Common myeloid progenitor, CD34-positive (primary cell): ENCODE results near the gene EXD3.

ENCODE experiments used
- CTCF ChIA-PET: fragments of 350-600 bp; sonication (Branson Sonifier 250); formaldehyde crosslinking; loops from one replicate; lab custom pipeline; 2021; ENCODE audit warnings: antibody characterized with exemption; lab: Charles Lee
- POLR2A ChIA-PET: fragments of 350-600 bp; sonication (Branson Sonifier 250); formaldehyde crosslinking; loops from one replicate; lab custom pipeline; 2021; ENCODE audit warnings: antibody characterized with exemption; lab: Charles Lee
- DNase-seq, 3 donors: peaks; one replicate each; pipeline versions ENCODE4 v3.0.0 to v3.0.0-alpha.2; 2013
- H3K27ac ChIP-seq, 2 experiments: 1 replicate in 1 of 2; 2 replicates in 1 of 2; pipeline ENCODE4 v1.7.0; 2013; ENCODE audit warnings: inconsistent platforms in 2 of 2, low read length in 2 of 2, mild to moderate bottlenecking in 2 of 2, low read depth in 1 of 2, moderate library complexity in 1 of 2; ENCODE audit not compliant: severe bottlenecking in 2 of 2, insufficient read depth in 1 of 2, poor library complexity in 1 of 2
- H3K27me3 ChIP-seq, 5 experiments: replicated peaks in 2 of 5; 1 replicate in 3 of 5; 2 replicates in 2 of 5; pipeline versions ENCODE4 v1.6.1 to v1.7.0; 2013; ENCODE audit warnings: low read length in 4 of 5, mild to moderate bottlenecking in 2 of 5, moderate library complexity in 2 of 5, inconsistent platforms in 1 of 5; ENCODE audit not compliant: insufficient read depth in 5 of 5, control insufficient read depth in 4 of 5
- H3K36me3 ChIP-seq, 4 experiments: 1 replicate in 2 of 4; 2 replicates in 2 of 4; pipeline versions ENCODE4 v1.6.1 to v1.7.0; 2013; ENCODE audit warnings: low read length in 3 of 4, control low read depth in 1 of 4, mild to moderate bottlenecking in 1 of 4; ENCODE audit not compliant: control insufficient read depth in 4 of 4, insufficient read depth in 4 of 4
- H3K4me1 ChIP-seq, 4 experiments: 1 replicate in 3 of 4; 2 replicates in 1 of 4; pipeline versions ENCODE4 v1.6.1 to v1.7.1; 2013; ENCODE audit warnings: low read length in 3 of 4, mild to moderate bottlenecking in 3 of 4, control low read depth in 1 of 4, inconsistent platforms in 1 of 4, moderate library complexity in 1 of 4; ENCODE audit not compliant: control insufficient read depth in 4 of 4, insufficient read depth in 4 of 4; ENCODE audit errors: control extremely low read depth in 1 of 4
- H3K4me3 ChIP-seq, 7 experiments: 1 replicate in 4 of 7; 2 replicates in 3 of 7; pipeline versions ENCODE4 v1.5.1 to v1.7.0; 2013; ENCODE audit warnings: mild to moderate bottlenecking in 7 of 7, low read length in 6 of 7, moderate library complexity in 6 of 7, inconsistent platforms in 2 of 7, low read depth in 2 of 7, control low read depth in 1 of 7; ENCODE audit not compliant: insufficient read depth in 4 of 7, control insufficient read depth in 1 of 7; ENCODE audit errors: extremely low read depth in 1 of 7
- H3K9me3 ChIP-seq, 5 experiments: 1 replicate in 4 of 5; 2 replicates in 1 of 5; pipeline versions ENCODE4 v1.6.1 to v1.7.1; 2013; ENCODE audit warnings: low read length in 4 of 5, mild to moderate bottlenecking in 2 of 5, inconsistent platforms in 1 of 5, low read depth in 1 of 5, moderate library complexity in 1 of 5; ENCODE audit not compliant: control insufficient read depth in 4 of 5, insufficient read depth in 2 of 5; ENCODE audit errors: control extremely low read depth in 1 of 5
- WGBS: methylation state at CpG from one replicate; pipeline ENCODE4 v1.1.5; 2013; ENCODE audit not compliant: insufficient coverage; 5-methylcytosine and 5-hydroxymethylcytosine counted together

Gene EXD3

DNA sequence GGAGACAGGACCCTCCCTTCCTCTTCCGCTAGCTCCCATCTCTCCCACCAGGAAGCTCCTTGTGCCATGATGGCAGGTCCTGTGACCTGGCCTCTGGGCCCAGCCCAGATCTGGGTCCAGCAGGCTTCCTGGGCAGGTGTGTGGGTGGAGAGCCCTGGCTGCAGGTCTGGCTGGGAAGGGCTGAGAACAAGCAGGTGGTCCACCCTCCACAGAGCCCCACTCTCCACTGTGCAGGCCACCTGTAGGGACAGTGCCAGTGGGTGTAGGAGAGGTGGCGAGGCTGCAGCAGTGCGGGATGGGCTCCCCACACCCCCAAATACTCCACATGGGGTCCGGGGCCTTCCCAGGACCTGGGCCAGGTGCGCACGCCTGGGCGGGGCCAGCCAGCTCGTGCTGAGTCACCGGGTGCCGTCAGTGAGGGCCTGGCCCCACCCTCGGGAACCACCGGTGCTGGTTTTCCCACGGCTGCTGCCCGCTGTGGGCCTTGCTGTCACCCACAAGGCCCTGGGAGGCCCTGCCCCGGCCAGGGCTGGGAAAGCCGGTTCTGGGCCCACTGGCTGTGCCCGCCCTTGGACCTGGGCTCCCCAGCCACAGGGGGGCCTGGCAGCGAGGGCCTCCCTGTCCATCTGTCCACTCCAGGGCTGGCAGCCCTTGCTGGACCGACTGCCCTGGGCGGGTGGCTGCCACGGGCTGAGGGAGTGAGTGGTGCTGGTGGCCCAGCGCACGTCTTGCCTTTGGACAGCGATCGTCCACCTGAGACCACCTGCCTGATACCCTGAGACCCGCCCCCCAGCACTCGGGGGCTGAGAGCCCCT lies 111.6 kb downstream of the EXD3 start:
- no peaks in the 10 kb centered on the region for H3K36me3 ChIP-seq
- H3K27ac ChIP-seq = no peak overlapping the region
- no peaks in the 10 kb centered on the region for H3K9me3 ChIP-seq
- H3K4me1 ChIP-seq = peaks cover 0 to 28% (median 22%) of the 10 kb centered on the region in 4 experiments
- 77% methylated on average over 20 of the region's 27 CpGs for WGBS
- H3K27me3 ChIP-seq = peaks cover 0 to 1% (median 0%) of the 10 kb centered on the region in 5 experiments
- ChIA-PET POLR2A (no interaction called here), CTCF (interaction anchor here (2.7 kb wide), 1 partner anchor 8 kb away, joined by 8 read pairs; no protein-coding TSS in a partner anchor)
- no peak overlapping the region for H3K4me3 ChIP-seq
- DNase-seq = no peak

DNA sequence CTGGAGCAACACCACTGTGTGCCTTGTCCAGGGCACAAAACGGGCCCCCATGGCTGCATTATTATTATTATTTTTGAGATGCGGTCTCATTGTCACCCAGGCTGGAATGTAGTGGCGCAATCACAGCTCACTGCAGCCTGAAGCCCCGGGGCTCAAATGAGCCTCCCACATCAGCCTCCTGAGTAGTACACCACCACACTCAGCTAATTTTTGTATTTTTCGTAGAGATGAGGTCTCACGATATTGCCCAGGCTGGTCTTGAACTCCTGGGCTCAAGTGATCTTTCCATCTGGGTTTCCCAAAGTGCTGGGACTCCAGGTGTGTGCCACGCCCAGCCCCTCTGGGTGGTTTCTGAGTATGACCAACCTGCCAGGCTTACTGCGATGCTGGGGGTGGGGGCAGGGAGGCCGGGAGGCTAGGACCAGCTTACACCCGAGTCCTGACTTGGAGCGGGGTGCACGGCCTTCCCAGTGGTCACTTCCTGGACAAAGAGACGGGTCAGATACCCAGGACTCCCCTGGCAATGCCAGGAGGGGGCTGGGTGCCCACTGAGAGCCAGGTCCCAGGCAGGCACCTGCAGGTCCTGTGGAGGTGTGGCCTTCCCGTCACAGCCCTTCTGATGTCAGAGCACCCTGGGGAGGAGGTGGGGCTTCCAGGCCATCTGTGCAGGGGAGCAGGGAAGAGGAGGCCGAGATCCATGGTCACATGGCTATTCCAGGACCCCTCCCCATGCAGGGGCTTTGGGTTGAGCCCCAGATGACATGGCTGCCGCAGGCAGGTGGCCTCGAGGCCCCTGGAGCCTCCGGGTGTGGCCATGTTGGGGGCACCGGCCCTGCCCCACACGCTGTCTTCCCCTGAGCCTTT lies 112.5 kb downstream of the EXD3 start:
- no peak for DNase-seq
- CTCF ChIA-PET = interaction anchor here (0.9 to 1.4 kb wide), 2 partner anchors 14 to 17 kb away, joined by 3 to 5 read pairs; no protein-coding TSS in a partner anchor
- Histone ChIP-seq H3K27me3 (peaks cover 0 to 4% (median 0%) of the 10 kb centered on the region in 5 experiments), H3K9me3 (no peaks in the 10 kb centered on the region), H3K4me1 (peaks cover 0 to 35% (median 25%) of the 10 kb centered on the region in 4 experiments), H3K36me3 (no peaks in the 10 kb centered on the region), H3K4me3 (no peak overlapping the region), H3K27ac (no peak overlapping the region)
- 93% methylated on average over 13 of the region's 20 CpGs for WGBS
- POLR2A ChIA-PET = interaction anchor here (0.9 kb wide), 1 partner anchor 16 kb away, joined by 4 read pairs; no protein-coding TSS in a partner anchor

DNA sequence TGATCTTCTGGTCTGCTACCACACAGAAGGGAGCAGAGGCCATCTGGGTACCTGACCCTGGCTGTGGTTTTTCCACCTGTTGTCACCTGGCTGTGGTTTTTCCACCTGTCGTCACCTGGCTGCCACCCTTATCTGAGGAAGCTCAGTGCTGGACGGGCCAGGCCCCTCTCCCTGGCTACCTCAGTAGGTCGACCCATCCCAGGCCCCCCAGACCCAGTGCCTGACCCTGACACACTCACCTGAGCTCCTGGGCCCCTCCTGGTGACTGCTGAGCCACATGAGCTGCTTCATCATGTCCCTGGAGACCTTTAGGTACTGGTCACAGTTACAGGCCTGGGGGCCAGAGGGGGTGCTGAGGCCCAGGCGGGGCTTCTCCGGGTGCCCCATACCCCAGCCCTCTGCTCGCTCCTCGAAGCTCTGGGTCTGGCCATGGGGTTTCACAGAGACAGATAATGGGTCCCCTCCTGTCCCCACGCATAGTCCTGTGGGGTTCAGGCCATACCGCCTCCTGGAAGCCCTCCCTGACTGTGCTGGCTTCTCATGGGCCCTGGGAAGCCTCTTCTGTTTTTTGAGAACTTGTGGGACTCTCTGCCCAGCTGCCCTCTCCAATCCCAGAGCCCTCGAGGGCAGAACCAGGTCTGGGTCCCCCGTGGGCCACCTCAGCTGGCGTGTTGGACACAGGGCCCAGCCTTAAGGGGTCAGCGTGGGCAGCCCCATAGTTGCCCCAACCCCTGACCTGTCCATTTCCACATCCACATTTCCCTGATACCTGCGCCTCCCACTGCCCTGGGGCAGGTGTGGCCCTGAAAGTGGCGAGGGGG lies 113.4 kb downstream of the EXD3 start:
- ChIA-PET POLR2A (interaction anchor here (0.9 kb wide), 1 partner anchor 17 kb away, joined by 4 read pairs; no protein-coding TSS in a partner anchor), CTCF (interaction anchor here (0.9 to 1.4 kb wide), 2 partner anchors 15 to 16 kb away, joined by 3 to 5 read pairs; no protein-coding TSS in a partner anchor)
- WGBS = 94% methylated on average over 14 of the region's 15 CpGs
- H3K4me3 ChIP-seq = no peak overlapping the region
- peaks cover 0 to 4% (median 0%) of the 10 kb centered on the region in 5 experiments for H3K27me3 ChIP-seq
- H3K36me3 ChIP-seq = no peaks in the 10 kb centered on the region
- peaks cover 0 to 36% (median 33%) of the 10 kb centered on the region in 4 experiments for H3K4me1 ChIP-seq
- H3K27ac ChIP-seq = no peak overlapping the region
- H3K9me3 ChIP-seq = no peaks in the 10 kb centered on the region
- DNase-seq = no peak

DNA sequence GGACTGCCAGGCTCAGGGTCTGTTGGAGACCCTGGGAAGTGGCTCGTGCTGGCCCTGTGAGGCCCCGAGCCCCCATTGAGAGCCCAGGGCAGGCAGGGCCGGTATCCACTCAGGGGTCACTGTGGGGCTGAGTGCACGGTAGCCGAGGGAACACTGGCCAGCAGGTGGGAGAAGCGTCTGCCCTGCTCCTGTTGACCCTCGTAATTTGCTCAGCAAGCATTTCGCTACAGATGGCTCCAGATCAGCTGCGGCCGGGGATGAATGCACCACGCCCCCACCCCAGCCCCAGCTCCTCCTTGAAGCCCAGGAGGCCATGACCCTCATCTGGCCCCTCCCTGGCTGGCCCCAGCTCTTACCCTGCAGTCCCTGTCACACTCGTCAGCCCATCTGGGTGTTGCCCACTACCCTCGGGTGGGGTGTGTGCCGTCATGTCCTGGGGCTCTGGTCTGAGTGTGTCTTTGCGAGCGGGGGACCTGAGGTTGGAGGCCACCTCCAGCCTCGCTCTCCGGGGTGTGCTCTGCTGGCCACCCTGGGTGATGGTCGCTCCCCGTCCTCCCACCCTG lies 114.8 kb downstream of the EXD3 start:
- no peak overlapping the region for H3K27ac ChIP-seq
- H3K4me1 ChIP-seq = peaks cover 0 to 48% (median 45%) of the 10 kb centered on the region in 4 experiments
- H3K4me3 ChIP-seq = no peak overlapping the region
- H3K36me3 ChIP-seq = no peaks in the 10 kb centered on the region
- DNase-seq = no peak
- 88% methylated on average over 20 of the region's 20 CpGs for whole genome bisulfite sequencing
- ChIA-PET POLR2A (no interaction called here), CTCF (no interaction called here)
- no peaks in the 10 kb centered on the region for H3K9me3 ChIP-seq
- peaks cover 0 to 4% (median 0%) of the 10 kb centered on the region in 5 experiments for H3K27me3 ChIP-seq

DNA sequence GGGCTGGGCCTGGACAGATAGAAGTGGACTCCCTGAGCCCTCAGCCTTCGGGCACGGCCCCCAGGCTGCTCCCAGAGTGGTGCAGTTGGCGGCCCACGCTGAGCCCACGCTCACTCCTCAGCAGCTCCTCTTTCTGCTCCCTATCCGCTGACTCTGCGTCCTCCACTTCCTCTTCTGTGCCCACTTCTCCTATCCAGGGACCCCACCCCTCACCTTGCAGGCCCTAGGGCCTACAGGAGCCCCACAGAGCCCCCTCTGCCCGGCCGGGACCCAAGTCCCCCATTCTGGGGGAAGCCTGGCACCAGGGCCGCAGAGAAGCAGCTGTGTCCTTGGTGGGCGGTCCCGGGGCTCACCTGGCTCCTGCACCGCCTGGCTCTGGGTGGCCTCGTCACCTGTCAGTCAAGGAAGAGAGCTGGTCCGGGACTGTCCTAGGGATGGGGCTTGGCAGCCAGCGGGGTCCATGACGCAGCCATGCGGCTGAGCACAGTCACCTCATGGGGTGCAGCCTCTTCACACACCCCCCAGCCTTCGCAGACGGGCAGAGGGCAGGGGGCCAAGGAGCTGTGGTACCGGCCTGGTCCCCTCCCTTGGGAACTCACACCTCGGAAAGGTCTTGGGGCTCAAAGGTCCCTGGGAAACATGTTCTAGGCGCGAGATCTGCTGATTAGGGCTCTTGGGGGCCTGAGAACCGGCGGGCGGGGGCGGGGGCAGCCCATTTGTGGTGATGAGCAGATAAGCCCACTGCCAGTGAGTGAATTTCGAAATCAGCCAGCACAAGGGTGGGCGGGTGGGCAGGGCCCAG lies 115.5 kb downstream of the EXD3 start:
- no peaks in the 10 kb centered on the region for H3K9me3 ChIP-seq
- peaks cover 0 to 4% (median 0%) of the 10 kb centered on the region in 5 experiments for H3K27me3 ChIP-seq
- 17% methylated on average over 19 of the region's 30 CpGs for WGBS
- H3K4me3 ChIP-seq = peak overlapping the region in 3 of 7 experiments; percentile 19 to 61 (median 52)
- ChIA-PET CTCF (interaction anchor here (0.8 to 1.2 kb wide), 2 partner anchors 8 to 11 kb away, joined by 3 to 4 read pairs; no protein-coding TSS in a partner anchor), POLR2A (interaction anchor here (1.6 kb wide), 1 partner anchor 13 kb away, joined by 4 read pairs; no protein-coding TSS in a partner anchor)
- peaks cover 0 to 54% (median 51%) of the 10 kb centered on the region in 4 experiments for H3K4me1 ChIP-seq
- H3K36me3 ChIP-seq = no peaks in the 10 kb centered on the region
- no peak overlapping the region for H3K27ac ChIP-seq
- DNase-seq = peak in 2 of 3 donors; percentile 66 to 73
